NCI-H226 (cell line): ENCODE measurements around the gene NCSTN.

Experiments
- DNase-seq: peaks from one replicate; pipeline ENCODE4 v3.0.0-alpha.2; 2015

NCSTN gene

DNA sequence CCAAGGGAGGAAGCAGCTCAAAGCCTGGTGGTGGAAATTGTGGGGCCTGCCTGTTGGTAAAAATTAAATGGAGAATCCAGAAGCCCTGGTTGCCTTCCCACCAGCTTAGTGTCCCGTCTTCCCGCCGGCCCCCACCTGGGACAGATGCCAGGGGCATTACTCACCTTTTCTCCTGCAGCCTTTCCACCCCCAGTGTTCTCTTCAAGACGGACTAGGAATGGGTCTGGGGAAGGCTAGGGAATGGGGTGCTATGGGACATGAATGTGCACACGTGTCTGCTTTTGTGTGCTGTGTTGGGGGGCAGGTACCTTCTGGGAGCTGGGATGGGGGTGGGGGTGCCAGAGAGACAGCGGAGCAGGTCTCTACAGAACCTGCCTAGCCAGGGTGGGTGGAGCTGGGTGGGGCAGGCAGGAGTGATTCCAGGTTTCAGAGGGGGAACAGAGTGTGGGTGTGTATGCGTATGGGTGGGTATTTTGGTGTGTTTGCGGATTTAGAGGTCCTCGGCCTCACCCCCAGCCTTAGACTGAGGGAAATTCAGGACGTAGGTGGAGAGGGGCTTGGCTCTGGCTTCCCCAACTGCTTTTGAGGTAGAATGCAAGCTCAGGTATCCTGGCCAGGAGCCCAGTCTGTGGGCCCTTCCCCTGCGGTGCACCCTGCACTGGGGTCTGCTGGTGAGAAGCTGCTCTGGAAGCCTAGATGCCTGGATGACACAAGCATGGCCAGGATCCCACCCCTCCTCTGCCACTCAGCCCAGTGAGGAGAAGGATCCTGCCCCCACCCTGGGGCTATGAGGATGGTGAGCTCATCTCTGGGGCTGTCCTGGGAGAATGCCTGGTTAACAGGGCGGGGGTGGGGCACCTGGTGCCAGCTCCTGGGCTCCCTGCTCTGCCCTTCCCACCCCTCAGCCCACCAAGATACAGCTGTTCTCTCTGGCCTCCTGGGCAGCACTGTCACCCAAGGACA is 64.9 kb downstream of the NCSTN start:
- peak; percentile 60 for DNase-seq
